ENCODE measurements around the gene STBD1.
"Not testable (repeated sequence)": the region's sequence is repeated elsewhere in the genome, so short reads cannot be mapped to it uniquely, and the experiment has no call there.

Gene STBD1

GRCh38 chr4:76315267-76315918, 8.9 kb downstream of the STBD1 start:
- DNase-seq (ENCODE audit: low read depth, low spot score), result no peak
- no peak overlapping the region for H3K27ac ChIP-seq

GRCh38 chr4:76316131-76316530, 9.6 kb downstream of the STBD1 start:
- DNase-seq (ENCODE audit: low read depth, low spot score), result no peak

GRCh38 chr4:76322236-76322635, 15.7 kb downstream of the STBD1 start:
- H3K27ac ChIP-seq, result no peak overlapping the region
- no peak for DNase-seq (ENCODE audit: low read depth, low spot score)

More at GRCh38 chr4:76316131-76316530, 9.6 kb downstream of the STBD1 start:
- H3K27ac ChIP-seq, result no peak overlapping the region

GRCh38 chr4:76325072-76325471, 18.5 kb downstream of the STBD1 start:
- no peak for DNase-seq (ENCODE audit: low read depth, low spot score)
- no peak overlapping the region for H3K27ac ChIP-seq

GRCh38 chr4:76326515-76326914, 20.0 kb downstream of the STBD1 start:
- no peak for DNase-seq (ENCODE audit: low read depth, low spot score)
- no peak overlapping the region for H3K27ac ChIP-seq

GRCh38 chr4:76334885-76335284, 28.4 kb downstream of the STBD1 start:
- no peak overlapping the region for H3K27ac ChIP-seq
- no peak for DNase-seq (ENCODE audit: low read depth, low spot score)

GRCh38 chr4:76339364-76339763, 32.8 kb downstream of the STBD1 start:
- DNase-seq (ENCODE audit: low read depth, low spot score), result no peak
- H3K27ac ChIP-seq, result no peak overlapping the region

- DNase-seq (ENCODE audit: low read depth, low spot score), result no peak
- no peak overlapping the region for H3K27ac ChIP-seq
Measured at GRCh38 chr4:76341063-76341462, 34.5 kb downstream of the STBD1 start.

- H3K27ac ChIP-seq, result no peak overlapping the region
- no peak for DNase-seq (ENCODE audit: low read depth, low spot score)
Measured at GRCh38 chr4:76342191-76342590, 35.7 kb downstream of the STBD1 start.

- no peak overlapping the region for H3K27ac ChIP-seq
- DNase-seq (ENCODE audit: low read depth, low spot score), result no peak
Measured at GRCh38 chr4:76342803-76343202, 36.3 kb downstream of the STBD1 start.

- H3K27ac ChIP-seq, result no peak overlapping the region
- no peak for DNase-seq (ENCODE audit: low read depth, low spot score)
Measured at GRCh38 chr4:76354517-76355473, 48.3 kb downstream of the STBD1 start.

- H3K27ac ChIP-seq, result no peak overlapping the region
- DNase-seq (ENCODE audit: low read depth, low spot score), result no peak
Measured at GRCh38 chr4:76357981-76358380, 51.4 kb downstream of the STBD1 start.

- not testable (repeated sequence) for H3K27ac ChIP-seq
Measured at GRCh38 chr4:76359881-76360466, 53.4 kb downstream of the STBD1 start.

More at GRCh38 chr4:76359881-76360466, 53.4 kb downstream of the STBD1 start:
- DNase-seq (ENCODE audit: low read depth, low spot score), result not testable (repeated sequence)
